Body of pancreas (tissue), 4 donors: ENCODE measurements around the gene ADAMTS6. TPM values are rescaled to one million over a fixed set of nuclear protein-coding genes. Genes with fewer than 3 reads are reported as not detected.

Experiments used
- ATAC-seq: fragments of 150-250 bp; one replicate; pipeline ENCODE4 v1.9.1; 2016
- DNase-seq, 4 donors: peaks; one replicate each; pipeline ENCODE4 v3.0.0-alpha.2; 2019
- H3K27ac ChIP-seq, 4 donors: fragments of 200-600 bp; sonication (generic); 1 replicate in 3 of 4; 2 replicates in 1 of 4; pipeline versions ENCODE4 v1.5.1 to v1.6.1; 2016 to 2019; ENCODE audit warnings: mild to moderate bottlenecking in 1 of 4, mixed read lengths in 1 of 4, moderate library complexity in 1 of 4
- H3K27me3 ChIP-seq, 2 donors: fragments of 200-600 bp; sonication (generic); one replicate each; pipeline ENCODE4 v1.6.0; 2016; ENCODE audit warnings: mild to moderate bottlenecking in 1 of 2
- H3K36me3 ChIP-seq, 2 donors: fragments of 200-600 bp; sonication (generic); replicated peaks in 1 of 2; 2 replicates each; pipeline ENCODE4 v1.5.1; 2016; ENCODE audit warnings: low read depth in 2 of 2; ENCODE audit not compliant: insufficient read depth in 1 of 2
- H3K4me1 ChIP-seq: fragments of 200-600 bp; sonication (generic); one replicate; pipeline ENCODE4 v1.6.0; 2016
- H3K4me3 ChIP-seq, 2 donors: fragments of 200-600 bp; sonication (generic); 1 replicate in 1 of 2; 2 replicates in 1 of 2; pipeline ENCODE4 v1.5.1; 2016 to 2019
- H3K9me3 ChIP-seq, 3 donors: fragments of 200-600 bp; sonication (generic); 1 replicate in 2 of 3; 2 replicates in 1 of 3; pipeline ENCODE4 v1.5.1; 2016
- CTCF ChIP-seq, 7 experiments: fragments of 450-650 bp in 4 of 7; fragments of 200-600 bp in 3 of 7; sonication (generic) in 3 of 7; IDR thresholded peaks; one replicate each; pipeline ENCODE4 v1.5.1; 2016 to 2019; ENCODE audit warnings: antibody characterized with exemption in 7 of 7
- POLR2A ChIP-seq, 3 donors: fragments of 450-650 bp; IDR thresholded peaks; one replicate each; pipeline ENCODE4 v1.6.1; 2016; ENCODE audit warnings: antibody characterized with exemption in 3 of 3, mild to moderate bottlenecking in 2 of 3
- WGBS, 2 donors: methylation state at CpG; one replicate each; pipeline ENCODE4 v1.1.5; 2017; 5-methylcytosine and 5-hydroxymethylcytosine counted together
- intact Hi-C: fragments of 100-400 bp; cut with DNase I; formaldehyde crosslinking; loops from one replicate; pipeline ENCODE4 v1.15.1; 2023
- total RNA-seq, 2 donors: library from RNA; depleted of rRNA; stranded (reverse); fragments of >200 nt; gene quantifications; one replicate each; pipeline ENCODE4 v1.1.0, GENCODE V29; 2016

The ADAMTS6 gene
- total RNA-seq, 2 donors from 2014 or later = 0.78 TPM; not detected in 1

- intact Hi-C loops = no loop called here
- Histone ChIP-seq H3K4me1 (no peaks in the 10 kb centered on the region), H3K27ac (no peak overlapping the region), H3K27me3 (no peaks in the 10 kb centered on the region), H3K4me3 (no peak overlapping the region), H3K9me3 (no peaks in the 10 kb centered on the region), H3K36me3 (no peaks in the 10 kb centered on the region)
- ATAC-seq = no peak
- DNase-seq = no peak
- WGBS, 2 donors = 70 to 74% methylated on average over 4 of the region's 4 CpGs
- TF ChIP-seq POLR2A (IDR thresholded peaks at IDR 0.05) = no peak
These were observed 21.7 kb downstream of the ADAMTS6 start for GRCh38 chr5:65459995-65460394.

- Histone ChIP-seq H3K4me1 (no peaks in the 10 kb centered on the region), H3K27me3 (no peaks in the 10 kb centered on the region), H3K27ac (no peak overlapping the region), H3K36me3 (no peaks in the 10 kb centered on the region), H3K4me3 (no peak overlapping the region), H3K9me3 (no peaks in the 10 kb centered on the region)
- no peak for DNase-seq
- WGBS, 2 donors = 65 to 70% methylated on average over 6 of the region's 6 CpGs
- intact Hi-C loops = no loop called here
- TF ChIP-seq CTCF (IDR thresholded peaks at IDR 0.05) (no peak), POLR2A (IDR thresholded peaks at IDR 0.05) (no peak)
- ATAC-seq = no peak
These were observed 26.7 kb downstream of the ADAMTS6 start for GRCh38 chr5:65455064-65455463.

- H3K9me3 ChIP-seq = no peaks in the 10 kb centered on the region
- ATAC-seq (no peak), DNase-seq (no peak)
- H3K36me3 ChIP-seq = no peaks in the 10 kb centered on the region
- H3K27ac ChIP-seq = no peak overlapping the region
- H3K4me3 ChIP-seq = no peak overlapping the region
- whole genome bisulfite sequencing, 2 donors = 44 to 53% methylated on average over 2 of the region's 2 CpGs
- no peaks in the 10 kb centered on the region for H3K27me3 ChIP-seq
- no peaks in the 10 kb centered on the region for H3K4me1 ChIP-seq
- intact Hi-C loops = no loop called here
- TF ChIP-seq POLR2A (IDR thresholded peaks at IDR 0.05) (no peak), CTCF (IDR thresholded peaks at IDR 0.05) (no peak)
These were observed 30.3 kb downstream of the ADAMTS6 start for GRCh38 chr5:65451436-65451835.

- ATAC-seq (no peak), DNase-seq (no peak)
- H3K36me3 ChIP-seq = no peaks in the 10 kb centered on the region
- intact Hi-C loops = no loop called here
- no peak overlapping the region for H3K4me3 ChIP-seq
- H3K4me1 ChIP-seq = no peaks in the 10 kb centered on the region
- TF ChIP-seq CTCF (IDR thresholded peaks at IDR 0.05) (no peak), POLR2A (IDR thresholded peaks at IDR 0.05) (no peak)
- H3K27me3 ChIP-seq = no peaks in the 10 kb centered on the region
- no peaks in the 10 kb centered on the region for H3K9me3 ChIP-seq
- no peak overlapping the region for H3K27ac ChIP-seq
- 53 to 66% methylated on average over 2 of the region's 2 CpGs for WGBS, 2 donors
These were observed 35.0 kb downstream of the ADAMTS6 start for GRCh38 chr5:65446682-65447081.

GRCh38 chr5:65441800-65442199 lies 39.9 kb downstream of the ADAMTS6 start:
- DNase-seq (no peak), ATAC-seq (no peak)
- no peak overlapping the region for H3K27ac ChIP-seq
- H3K4me3 ChIP-seq = no peak overlapping the region
- H3K36me3 ChIP-seq = no peaks in the 10 kb centered on the region
- intact Hi-C loops = no loop called here
- no peaks in the 10 kb centered on the region for H3K9me3 ChIP-seq
- no peaks in the 10 kb centered on the region for H3K27me3 ChIP-seq
- H3K4me1 ChIP-seq = no peaks in the 10 kb centered on the region
- no peak for TF ChIP-seq CTCF (IDR thresholded peaks at IDR 0.05)
- 53 to 68% methylated on average over 4 of the region's 4 CpGs for WGBS, 2 donors
